Duodenal mucosa (tissue), 2 donors: Measurements from ENCODE around the gene SLC35C1.

Experiments
- H3K27ac ChIP-seq: one replicate; pipeline ENCODE4 v1.7.0; 2013; ENCODE audit warnings: low read depth, low read length
- H3K27me3 ChIP-seq, 2 donors: one replicate each; pipeline ENCODE4 v1.7.0; 2013; ENCODE audit warnings: low read length in 2 of 2, control low read depth in 1 of 2; ENCODE audit not compliant: insufficient read depth in 2 of 2, control insufficient read depth in 1 of 2
- H3K36me3 ChIP-seq, 2 donors: one replicate each; pipeline ENCODE4 v1.7.0; 2013; ENCODE audit warnings: low read length in 2 of 2, control low read depth in 1 of 2; ENCODE audit not compliant: insufficient read depth in 2 of 2, control insufficient read depth in 1 of 2
- H3K4me1 ChIP-seq, 2 donors: one replicate each; pipeline ENCODE4 v1.7.0; 2013; ENCODE audit warnings: low read length in 2 of 2, control low read depth in 1 of 2; ENCODE audit not compliant: insufficient read depth in 2 of 2, control insufficient read depth in 1 of 2
- H3K4me3 ChIP-seq, 2 donors: one replicate each; pipeline ENCODE4 v1.7.0; 2013; ENCODE audit warnings: low read length in 2 of 2, low read depth in 1 of 2
- H3K9ac ChIP-seq, 2 donors: one replicate each; pipeline ENCODE4 v1.7.0; 2013; ENCODE audit warnings: low read length in 2 of 2, low read depth in 1 of 2
- H3K9me3 ChIP-seq, 2 donors: one replicate each; pipeline ENCODE4 v1.7.0; 2013; ENCODE audit warnings: low read length in 2 of 2, control low read depth in 1 of 2; ENCODE audit not compliant: control insufficient read depth in 1 of 2

Gene SLC35C1

GRCh38 chr11:45810431-45811108, 5.6 kb downstream of the SLC35C1 start:
- H3K27ac ChIP-seq = no peak overlapping the region
- no peak overlapping the region for H3K4me3 ChIP-seq
- H3K9me3 ChIP-seq = no peaks in the 10 kb centered on the region
- H3K36me3 ChIP-seq = peaks cover 26 to 63% of the 10 kb centered on the region in 2 donors
- no peak overlapping the region for H3K9ac ChIP-seq
- no peaks in the 10 kb centered on the region for H3K27me3 ChIP-seq
- peaks cover 24 to 27% of the 10 kb centered on the region in 2 donors for H3K4me1 ChIP-seq

GRCh38 chr11:45811109-45811435, 6.1 kb downstream of the SLC35C1 start:
- H3K9me3 ChIP-seq = no peaks in the 10 kb centered on the region
- H3K36me3 ChIP-seq = peaks cover 26 to 62% of the 10 kb centered on the region in 2 donors
- H3K4me1 ChIP-seq = peaks cover 19 to 22% of the 10 kb centered on the region in 2 donors

GRCh38 chr11:45811571-45812290, 6.8 kb downstream of the SLC35C1 start:
- no peak overlapping the region for H3K4me3 ChIP-seq

More at GRCh38 chr11:45811109-45811435, 6.1 kb downstream of the SLC35C1 start:
- Histone ChIP-seq H3K9ac (no peak overlapping the region), H3K27me3 (no peaks in the 10 kb centered on the region), H3K27ac (no peak overlapping the region), H3K4me3 (no peak overlapping the region)

GRCh38 chr11:45812581-45813548, 7.9 kb downstream of the SLC35C1 start:
- no peak overlapping the region for H3K27ac ChIP-seq
- H3K9me3 ChIP-seq = no peaks in the 10 kb centered on the region
- no peak overlapping the region for H3K4me3 ChIP-seq
- H3K9ac ChIP-seq = no peak overlapping the region
- H3K4me1 ChIP-seq = peaks cover 1 to 4% of the 10 kb centered on the region in 2 donors
- peaks cover 26 to 45% of the 10 kb centered on the region in 2 donors for H3K36me3 ChIP-seq
- H3K27me3 ChIP-seq = no peaks in the 10 kb centered on the region

More at GRCh38 chr11:45811571-45812290, 6.8 kb downstream of the SLC35C1 start:
- H3K36me3 ChIP-seq = peaks cover 26 to 55% of the 10 kb centered on the region in 2 donors
- H3K4me1 ChIP-seq = peaks cover 13 to 15% of the 10 kb centered on the region in 2 donors
- H3K9ac ChIP-seq = no peak overlapping the region
- H3K9me3 ChIP-seq = no peaks in the 10 kb centered on the region
- no peak overlapping the region for H3K27ac ChIP-seq
- H3K27me3 ChIP-seq = no peaks in the 10 kb centered on the region

- Histone ChIP-seq H3K4me3 (no peak overlapping the region), H3K36me3 (peaks cover 18 to 20% of the 10 kb centered on the region in 2 donors), H3K9ac (no peak overlapping the region), H3K9me3 (no peaks in the 10 kb centered on the region), H3K27me3 (no peaks in the 10 kb centered on the region), H3K27ac (no peak overlapping the region), H3K4me1 (no peaks in the 10 kb centered on the region)
Observed at GRCh38 chr11:45815747-45816146, 10.8 kb downstream of the SLC35C1 start.

- peaks cover 10 to 12% of the 10 kb centered on the region in 2 donors for H3K36me3 ChIP-seq
- H3K4me1 ChIP-seq = no peaks in the 10 kb centered on the region
- H3K9me3 ChIP-seq = no peaks in the 10 kb centered on the region
- no peak overlapping the region for H3K4me3 ChIP-seq
- H3K27ac ChIP-seq = no peak overlapping the region
- no peak overlapping the region for H3K9ac ChIP-seq
- no peaks in the 10 kb centered on the region for H3K27me3 ChIP-seq
Observed at GRCh38 chr11:45816614-45817013, 11.7 kb downstream of the SLC35C1 start.

- Histone ChIP-seq H3K9me3 (no peaks in the 10 kb centered on the region), H3K27ac (no peak overlapping the region), H3K4me3 (no peak overlapping the region), H3K4me1 (no peaks in the 10 kb centered on the region), H3K27me3 (no peaks in the 10 kb centered on the region), H3K9ac (no peak overlapping the region), H3K36me3 (peaks cover 4 to 6% of the 10 kb centered on the region in 2 donors)
Observed at GRCh38 chr11:45817191-45817590, 12.2 kb downstream of the SLC35C1 start.

GRCh38 chr11:45818961-45819605, 14.1 kb downstream of the SLC35C1 start:
- no peak overlapping the region for H3K9ac ChIP-seq
- H3K9me3 ChIP-seq = no peaks in the 10 kb centered on the region
- peaks cover 0 to 7% of the 10 kb centered on the region in 2 donors for H3K4me1 ChIP-seq
- H3K27ac ChIP-seq = no peak overlapping the region
- no peaks in the 10 kb centered on the region for H3K36me3 ChIP-seq
- H3K4me3 ChIP-seq = no peak overlapping the region
- H3K27me3 ChIP-seq = no peaks in the 10 kb centered on the region

- Histone ChIP-seq H3K9me3 (no peaks in the 10 kb centered on the region), H3K27ac (no peak overlapping the region), H3K9ac (no peak overlapping the region), H3K27me3 (no peaks in the 10 kb centered on the region), H3K4me1 (peaks cover 0 to 7% of the 10 kb centered on the region in 2 donors), H3K4me3 (no peak overlapping the region), H3K36me3 (no peaks in the 10 kb centered on the region)
Observed at GRCh38 chr11:45820211-45820857, 15.4 kb downstream of the SLC35C1 start.
